ENCODE measurements around the gene AADAT.

DNA sequence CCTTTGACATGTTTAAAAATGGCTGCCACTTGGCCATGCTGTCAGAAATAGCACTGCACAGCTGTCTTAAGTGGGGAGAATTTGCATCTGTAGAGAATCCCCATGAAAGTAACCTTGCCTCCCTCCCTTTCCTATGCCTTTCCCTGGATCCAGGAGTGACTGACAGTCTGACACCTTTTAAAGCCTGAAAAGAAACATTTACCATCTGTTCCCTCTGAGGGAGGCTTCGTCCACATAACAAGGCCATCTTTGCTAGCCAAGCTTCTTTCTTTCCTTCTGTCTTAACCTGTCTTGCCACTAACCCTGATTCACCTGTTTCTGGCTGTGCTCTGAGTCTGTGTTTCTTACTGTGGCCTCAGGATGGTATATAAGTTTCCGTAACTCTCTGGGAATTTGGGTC is 21.3 kb upstream of the AADAT start:
- TF ChIP-seq, protein P1, sequence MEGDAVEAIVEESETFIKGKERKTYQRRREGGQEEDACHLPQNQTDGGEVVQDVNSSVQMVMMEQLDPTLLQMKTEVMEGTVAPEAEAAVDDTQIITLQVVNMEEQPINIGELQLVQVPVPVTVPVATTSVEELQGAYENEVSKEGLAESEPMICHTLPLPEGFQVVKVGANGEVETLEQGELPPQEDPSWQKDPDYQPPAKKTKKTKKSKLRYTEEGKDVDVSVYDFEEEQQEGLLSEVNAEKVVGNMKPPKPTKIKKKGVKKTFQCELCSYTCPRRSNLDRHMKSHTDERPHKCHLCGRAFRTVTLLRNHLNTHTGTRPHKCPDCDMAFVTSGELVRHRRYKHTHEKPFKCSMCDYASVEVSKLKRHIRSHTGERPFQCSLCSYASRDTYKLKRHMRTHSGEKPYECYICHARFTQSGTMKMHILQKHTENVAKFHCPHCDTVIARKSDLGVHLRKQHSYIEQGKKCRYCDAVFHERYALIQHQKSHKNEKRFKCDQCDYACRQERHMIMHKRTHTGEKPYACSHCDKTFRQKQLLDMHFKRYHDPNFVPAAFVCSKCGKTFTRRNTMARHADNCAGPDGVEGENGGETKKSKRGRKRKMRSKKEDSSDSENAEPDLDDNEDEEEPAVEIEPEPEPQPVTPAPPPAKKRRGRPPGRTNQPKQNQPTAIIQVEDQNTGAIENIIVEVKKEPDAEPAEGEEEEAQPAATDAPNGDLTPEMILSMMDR (IDR thresholded peaks at IDR 0.05): no peak
- no peak for TF ChIP-seq POLR2A (IDR thresholded peaks at IDR 0.05)
